MM.1S (cell line): Measurements from ENCODE around the gene MIGA2.

Experiments
- EZH2 ChIP-seq: fragments of 300-600 bp; sonication (generic); optimal IDR thresholded peaks from 2 replicates; pipeline ENCODE3; 2017; ENCODE audit warnings: low read depth, mild to moderate bottlenecking, antibody characterized with exemption, low read length, mixed read lengths
- EZH2phosphoT487 ChIP-seq: fragments of 300-600 bp; sonication (generic); IDR thresholded peaks from 2 replicates; pipeline ENCODE4 v1.6.1; 2018; ENCODE audit warnings: antibody characterized with exemption, low read length
- TF ChIP-seq, protein P1 (sequence below): fragments of 300-600 bp; sonication (generic); IDR thresholded peaks from 2 replicates; pipeline ENCODE4 v1.5.1; 2016; ENCODE audit warnings: antibody characterized with exemption, low read length, mixed read lengths

DNA sequence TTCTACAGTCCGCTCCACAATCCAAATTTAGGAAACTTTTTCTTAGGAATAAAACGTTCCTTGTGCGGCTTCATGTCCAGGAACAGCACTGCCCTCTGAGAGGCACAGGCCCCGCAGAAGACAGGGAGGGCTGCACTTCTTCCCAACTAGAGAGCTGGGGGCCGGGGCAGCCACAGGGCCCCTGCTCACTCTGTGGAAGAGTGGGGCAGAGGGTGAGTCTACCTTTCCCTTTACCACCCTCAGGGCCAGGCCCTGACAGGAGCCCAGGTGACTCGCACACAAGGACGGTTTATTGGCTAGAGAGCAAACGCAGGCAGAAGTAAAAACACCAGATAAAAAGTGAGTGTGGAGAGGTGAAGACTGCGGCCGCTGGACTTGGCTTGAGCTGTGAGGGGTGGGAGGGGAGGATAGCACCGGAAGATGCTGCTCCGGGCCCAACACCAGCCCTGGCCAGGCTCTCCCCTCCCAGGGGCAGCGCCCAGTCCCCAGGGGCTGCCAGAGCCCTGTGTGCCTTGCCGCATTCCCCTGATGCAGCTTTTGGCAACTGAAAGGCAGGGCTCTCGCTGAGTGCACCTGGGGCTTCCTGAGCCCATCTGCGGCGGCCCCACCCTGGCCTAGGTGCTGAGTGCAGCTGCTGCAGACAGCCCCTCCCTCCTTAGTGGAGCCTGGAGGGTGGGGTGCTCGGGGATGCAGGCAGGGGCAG lies 28.5 kb upstream of the MIGA2 start:
- no peak for TF ChIP-seq EZH2phosphoT487
- TF ChIP-seq, protein P1, sequence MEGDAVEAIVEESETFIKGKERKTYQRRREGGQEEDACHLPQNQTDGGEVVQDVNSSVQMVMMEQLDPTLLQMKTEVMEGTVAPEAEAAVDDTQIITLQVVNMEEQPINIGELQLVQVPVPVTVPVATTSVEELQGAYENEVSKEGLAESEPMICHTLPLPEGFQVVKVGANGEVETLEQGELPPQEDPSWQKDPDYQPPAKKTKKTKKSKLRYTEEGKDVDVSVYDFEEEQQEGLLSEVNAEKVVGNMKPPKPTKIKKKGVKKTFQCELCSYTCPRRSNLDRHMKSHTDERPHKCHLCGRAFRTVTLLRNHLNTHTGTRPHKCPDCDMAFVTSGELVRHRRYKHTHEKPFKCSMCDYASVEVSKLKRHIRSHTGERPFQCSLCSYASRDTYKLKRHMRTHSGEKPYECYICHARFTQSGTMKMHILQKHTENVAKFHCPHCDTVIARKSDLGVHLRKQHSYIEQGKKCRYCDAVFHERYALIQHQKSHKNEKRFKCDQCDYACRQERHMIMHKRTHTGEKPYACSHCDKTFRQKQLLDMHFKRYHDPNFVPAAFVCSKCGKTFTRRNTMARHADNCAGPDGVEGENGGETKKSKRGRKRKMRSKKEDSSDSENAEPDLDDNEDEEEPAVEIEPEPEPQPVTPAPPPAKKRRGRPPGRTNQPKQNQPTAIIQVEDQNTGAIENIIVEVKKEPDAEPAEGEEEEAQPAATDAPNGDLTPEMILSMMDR = no peak
- TF ChIP-seq EZH2 = no peak
